Tongue (tissue), 2 donors: ENCODE measurements around the gene NKAIN1. TPM values are rescaled to one million over a fixed set of nuclear protein-coding genes. Genes with fewer than 3 reads are reported as not detected.
"Not testable (repeated sequence)": the region's sequence is repeated elsewhere in the genome, so short reads cannot be mapped to it uniquely, and the experiment has no call there.

ENCODE experiments used
- DNase-seq: peaks from one replicate; pipeline ENCODE4 v3.0.0-alpha.2; 2015
- total RNA-seq: library from RNA; depleted of rRNA; stranded (reverse); fragments of >200 nt; gene quantifications from one replicate; pipeline ENCODE4 v1.2.3, GENCODE V29; 2014

Gene NKAIN1
- total RNA-seq, 1 donor from 2014 or later = 0.51 TPM

DNA sequence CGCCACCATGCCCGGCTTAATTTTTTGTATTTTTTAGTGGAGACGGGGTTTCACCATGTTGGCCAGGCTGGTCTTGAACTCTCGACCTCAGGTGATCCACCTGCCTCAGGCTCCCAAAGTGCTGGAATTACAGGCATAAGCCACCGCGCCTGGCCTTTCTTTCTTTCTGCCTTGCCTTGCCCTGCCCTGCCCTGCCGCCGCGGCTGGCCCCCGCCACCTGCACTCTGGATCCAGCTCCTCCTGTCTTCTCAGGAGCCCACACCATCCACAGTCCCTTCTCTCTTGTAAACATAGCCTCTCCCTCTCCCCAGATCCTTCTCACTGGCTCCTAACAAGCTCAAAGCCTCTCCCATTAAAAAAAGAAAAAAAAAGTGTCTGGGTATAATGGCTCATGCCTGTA, 44.4 kb downstream of the NKAIN1 start:
- DNase-seq = not testable (repeated sequence)

DNA sequence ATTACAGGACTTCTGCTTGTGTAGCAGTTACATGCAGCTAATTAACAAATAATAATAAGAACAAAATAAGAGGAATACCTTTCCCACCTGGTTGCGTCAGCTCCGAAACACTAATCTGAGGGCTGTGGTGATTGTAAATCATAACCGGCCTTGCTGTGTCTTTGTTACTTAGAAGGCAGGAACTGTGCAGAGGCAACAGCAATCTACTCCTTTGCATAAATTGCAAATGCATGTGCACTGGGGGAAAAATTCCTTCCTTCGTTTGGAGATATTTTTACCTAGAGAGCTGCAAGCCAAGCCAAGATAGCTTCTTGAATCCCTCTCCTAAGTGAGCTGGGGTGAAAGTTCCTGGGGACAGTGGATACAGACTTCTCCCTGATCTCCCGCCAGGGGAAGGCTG, 46.0 kb downstream of the NKAIN1 start:
- no peak for DNase-seq

DNA sequence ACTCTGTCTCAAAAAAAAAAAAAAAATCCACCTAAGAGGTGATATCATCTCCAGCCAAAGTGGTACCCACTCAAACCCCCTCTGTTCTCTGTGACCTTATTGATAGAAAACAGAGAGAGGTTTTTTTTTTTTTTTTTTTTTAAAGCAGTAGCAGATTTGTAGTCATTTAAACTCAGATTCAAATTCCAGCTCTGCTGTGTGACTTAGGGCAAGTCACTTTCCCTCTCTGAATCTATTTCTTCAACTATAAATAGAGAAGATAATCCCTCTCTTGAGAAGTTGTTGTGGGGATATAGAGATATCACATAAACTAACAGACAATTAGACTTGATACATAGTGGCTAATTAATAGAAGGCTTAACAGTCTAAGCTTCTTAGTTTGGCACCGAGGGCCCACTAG, 48.4 kb downstream of the NKAIN1 start:
- no peak for DNase-seq

DNA sequence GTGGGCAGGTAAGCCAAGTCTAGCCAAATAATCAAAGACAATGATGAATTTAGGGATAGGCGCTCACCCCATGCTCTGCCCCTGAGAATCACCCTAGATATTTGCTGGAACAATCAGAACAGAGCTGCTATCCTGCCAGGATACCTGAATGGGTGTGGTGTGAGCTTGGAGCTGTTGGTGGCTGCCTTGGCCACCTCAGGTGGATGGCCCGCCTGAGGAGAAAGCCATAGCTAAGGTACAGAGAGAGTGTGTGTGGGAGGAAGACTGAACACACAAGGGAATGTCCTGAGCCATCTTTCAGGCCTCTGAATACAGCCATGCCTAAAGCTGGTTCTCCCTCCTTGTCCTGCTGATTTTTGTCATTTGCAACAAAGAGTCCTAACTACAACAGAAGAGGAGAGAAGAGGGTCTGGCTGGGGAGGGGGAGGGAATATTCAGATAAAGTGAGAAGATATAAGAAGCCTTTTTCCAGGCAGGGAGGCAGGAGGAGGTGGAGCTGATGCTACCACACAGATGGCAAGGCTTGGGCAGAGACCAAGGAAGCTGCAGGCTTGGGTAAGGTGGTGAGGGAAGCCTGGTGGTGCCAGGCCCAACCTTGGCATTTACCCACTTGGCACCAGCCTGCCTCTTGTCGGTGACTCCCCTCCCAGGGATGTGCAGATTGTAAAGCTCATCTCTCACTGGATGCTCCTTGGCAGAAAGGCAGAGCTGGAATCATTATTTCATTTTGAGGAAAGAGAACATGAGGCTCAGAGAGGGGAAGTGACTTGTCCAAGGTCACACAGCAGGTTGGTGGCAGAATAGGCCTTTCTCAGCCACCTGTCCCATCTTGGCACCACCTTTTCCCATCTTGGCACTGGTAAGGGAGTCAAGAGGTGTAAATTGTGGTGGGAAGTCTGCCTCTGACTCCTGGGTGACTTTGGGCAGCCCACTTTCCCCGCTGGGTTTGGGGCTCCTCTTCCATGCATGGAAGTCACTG, 49.7 kb downstream of the NKAIN1 start:
- no peak for DNase-seq

DNA sequence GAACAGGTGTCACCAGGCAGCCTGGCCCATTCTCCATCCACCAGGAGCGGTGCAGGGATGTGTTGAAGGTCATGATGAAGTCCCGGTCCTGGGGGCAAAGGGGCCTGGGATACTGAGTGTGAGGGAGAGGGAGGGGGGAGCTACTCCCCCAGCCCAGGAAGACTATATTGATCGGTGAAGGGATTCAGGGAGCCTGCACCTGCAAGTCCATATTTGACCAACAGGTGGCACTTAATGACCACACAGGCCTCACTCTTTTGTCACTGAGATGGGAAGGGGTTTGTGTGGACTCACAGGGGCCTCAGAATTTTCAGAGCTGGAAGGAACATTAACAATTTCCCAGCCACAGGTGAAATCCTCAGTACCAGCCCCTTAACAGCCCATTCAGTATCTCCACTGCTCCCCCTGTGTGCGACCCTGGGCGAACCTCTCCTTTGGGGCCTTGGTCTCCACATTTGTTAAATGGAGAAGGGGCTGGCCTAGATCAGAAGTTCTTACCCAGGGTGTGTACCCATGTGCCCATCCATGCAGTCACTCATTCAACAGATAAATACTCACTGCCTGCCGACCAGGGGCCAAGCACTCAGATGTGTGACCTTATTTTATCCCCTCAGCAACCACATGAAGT, 55.6 kb downstream of the NKAIN1 start:
- peak; percentile 76 for DNase-seq

DNA sequence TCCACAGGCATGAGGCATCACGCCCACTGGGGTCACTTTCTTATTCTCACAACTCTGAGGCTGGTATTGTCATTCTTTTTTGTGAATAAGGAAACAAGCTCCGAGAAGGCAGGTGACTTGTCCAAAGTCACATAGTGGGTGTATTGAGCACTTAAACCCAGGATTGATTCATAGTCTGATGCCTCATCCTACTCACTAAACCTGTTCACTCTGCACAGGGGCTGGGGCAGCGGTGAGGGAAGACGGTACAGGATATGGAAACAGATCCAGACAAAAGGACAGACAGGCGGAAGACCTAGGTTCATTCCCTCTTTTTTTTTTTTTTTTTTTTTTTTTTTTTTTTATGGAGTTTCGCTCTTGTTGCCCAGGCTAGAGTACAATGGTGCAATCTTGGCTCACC, 56.6 kb downstream of the NKAIN1 start:
- peak; percentile 14 for DNase-seq

DNA sequence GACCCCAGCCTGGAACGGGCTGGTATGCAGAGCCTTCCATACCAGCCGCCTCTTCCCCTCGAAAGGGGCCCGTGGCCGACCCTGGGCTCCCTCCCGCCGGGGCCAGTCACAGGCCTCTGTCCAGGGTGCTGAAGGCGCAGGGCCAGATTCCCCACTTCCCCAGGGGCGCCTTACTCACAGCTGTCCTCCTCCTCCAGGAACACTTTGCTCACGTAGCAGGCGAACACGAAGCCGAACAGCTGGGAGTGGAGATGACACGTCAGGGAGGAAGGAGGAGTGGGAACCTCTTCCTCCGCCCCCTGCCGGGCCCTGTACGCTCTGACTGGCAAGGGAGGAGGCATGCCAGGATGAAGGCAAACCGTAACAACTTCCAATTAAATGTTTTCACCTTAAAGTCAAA, 57.3 kb downstream of the NKAIN1 start:
- DNase-seq = peak; percentile 99

DNA sequence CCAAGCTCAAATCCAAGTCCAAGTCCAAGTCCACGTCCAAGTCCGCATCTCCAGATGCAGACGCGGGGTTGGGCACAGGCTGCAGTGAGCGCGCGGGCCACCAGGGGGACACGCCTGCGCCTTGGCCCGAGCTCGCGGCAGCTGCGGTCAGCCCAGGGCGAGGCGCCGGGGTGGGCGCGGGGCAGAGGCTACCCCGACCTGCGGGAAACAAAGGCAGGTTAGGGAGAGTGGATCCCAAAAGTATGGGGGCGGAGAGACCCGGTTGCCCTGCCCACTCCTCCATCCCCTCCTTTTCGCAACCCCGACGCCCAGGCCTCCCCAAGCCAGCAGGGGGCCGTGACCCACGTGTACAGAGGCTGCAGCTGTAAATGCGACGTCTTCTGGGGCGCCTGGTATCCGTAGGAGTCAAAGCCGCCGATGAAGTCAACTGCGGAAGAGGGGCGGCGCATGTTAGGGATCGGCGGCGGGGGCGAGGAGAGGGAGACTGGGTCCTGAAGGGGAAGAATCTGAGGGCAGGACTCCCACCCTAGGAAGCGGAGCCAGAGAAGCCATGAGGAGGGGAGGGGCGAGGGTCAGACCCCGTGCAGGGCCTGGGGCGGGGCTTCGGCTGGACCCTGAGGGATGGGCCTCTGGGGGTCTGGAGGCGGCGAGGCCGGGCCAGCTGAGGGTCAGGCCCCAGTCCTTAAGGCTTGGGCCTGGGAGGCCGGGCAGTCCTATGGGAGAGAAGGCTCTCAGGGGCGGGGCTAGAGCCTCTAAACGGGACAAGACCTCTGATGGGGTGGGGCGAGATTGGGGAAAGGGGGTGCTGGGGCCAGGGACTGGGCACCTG, 58.0 kb downstream of the NKAIN1 start:
- peak; percentile 74 for DNase-seq

DNA sequence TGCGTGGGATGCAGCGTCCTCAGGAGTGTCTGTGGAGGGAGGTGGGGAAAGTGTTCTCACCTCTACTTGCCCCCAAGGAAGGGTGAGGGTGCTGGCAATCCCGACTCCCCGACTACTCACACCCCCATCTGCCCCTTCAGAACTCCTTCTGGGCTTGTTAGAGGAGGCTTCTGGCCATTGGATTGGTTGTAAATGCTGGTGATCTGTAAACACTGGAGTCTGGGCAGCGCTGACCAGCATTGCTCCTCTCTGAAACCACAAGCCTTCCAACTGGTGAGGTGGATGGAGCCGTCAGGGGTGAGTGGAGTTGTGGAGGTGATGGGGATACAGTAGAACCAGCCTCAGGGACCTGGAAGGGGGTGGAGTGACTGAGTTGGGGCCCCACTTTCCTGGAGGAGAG, 59.3 kb downstream of the NKAIN1 start:
- DNase-seq = no peak

DNA sequence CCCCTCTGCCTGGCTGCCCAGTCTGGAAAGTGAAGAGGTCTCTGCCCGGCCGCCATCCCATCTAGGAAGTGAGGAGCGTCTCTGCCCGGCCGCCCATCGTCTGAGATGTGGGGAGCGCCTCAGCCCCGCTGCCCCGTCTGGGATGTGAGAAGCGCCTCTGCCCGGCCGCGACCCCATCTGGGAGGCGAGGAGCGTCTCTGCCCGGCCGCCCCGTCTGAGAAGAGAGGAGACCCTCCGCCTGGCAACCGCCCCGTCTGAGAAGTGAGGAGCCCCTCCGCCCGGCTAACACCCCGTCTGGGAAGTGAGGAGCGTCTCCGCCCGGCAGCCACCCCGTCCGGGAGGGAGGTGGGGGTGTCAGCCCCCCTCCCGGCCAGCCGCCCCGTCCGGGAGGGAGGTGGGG, 63.4 kb downstream of the NKAIN1 start:
- DNase-seq = not testable (repeated sequence)

DNA sequence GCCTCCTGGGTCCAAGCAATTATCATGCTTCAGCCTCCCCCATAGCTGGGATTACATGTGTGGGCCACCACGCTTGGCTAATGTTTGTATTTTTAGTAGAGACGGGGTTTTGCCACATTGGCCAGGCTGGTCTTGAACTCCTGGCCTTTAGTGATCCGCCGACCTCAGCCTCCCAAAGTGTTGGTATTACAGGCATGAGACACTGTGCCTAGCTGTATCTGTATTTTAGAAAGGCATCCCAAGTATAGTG, 69.3 kb downstream of the NKAIN1 start:
- no peak for DNase-seq

DNA sequence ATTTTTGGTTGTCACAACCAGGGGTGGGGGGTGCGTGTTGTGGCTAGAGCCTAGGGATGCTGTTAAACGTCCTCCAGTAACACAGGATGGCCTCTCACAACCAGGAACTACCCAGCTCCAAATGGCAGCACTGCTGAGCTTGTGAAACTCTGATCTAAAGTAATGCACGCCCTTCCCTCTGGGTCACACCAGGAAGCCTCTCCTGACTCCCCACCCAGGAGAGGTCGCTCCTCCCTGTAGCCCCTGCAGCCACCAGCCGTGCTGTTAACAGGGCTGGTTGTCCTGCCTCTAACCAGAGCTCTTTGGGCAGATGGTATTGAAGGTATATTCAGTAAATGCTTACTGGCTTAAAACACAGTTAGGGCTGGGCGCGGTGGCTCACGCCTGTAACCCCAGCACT, 73.2 kb downstream of the NKAIN1 start:
- no peak for DNase-seq

DNA sequence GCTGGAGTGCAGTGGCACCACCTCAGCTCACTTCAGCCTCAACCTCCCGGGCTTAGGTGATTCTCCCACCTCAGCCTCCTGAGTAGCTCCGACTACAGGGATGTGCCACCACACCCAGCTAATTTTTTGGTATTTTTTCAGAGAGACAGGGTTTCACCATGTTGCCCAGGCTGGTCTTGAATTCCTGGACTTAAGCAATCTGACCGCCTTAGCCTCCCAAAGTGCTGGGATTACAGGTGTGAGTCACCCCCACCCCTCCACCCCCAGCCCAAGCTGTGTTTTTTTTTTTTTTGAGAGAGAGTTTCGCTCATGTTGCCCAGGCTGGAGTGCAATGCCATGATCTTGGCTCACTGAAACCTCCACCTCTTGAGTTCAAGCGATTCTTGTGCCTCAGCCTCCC, 75.4 kb downstream of the NKAIN1 start:
- no peak for DNase-seq

DNA sequence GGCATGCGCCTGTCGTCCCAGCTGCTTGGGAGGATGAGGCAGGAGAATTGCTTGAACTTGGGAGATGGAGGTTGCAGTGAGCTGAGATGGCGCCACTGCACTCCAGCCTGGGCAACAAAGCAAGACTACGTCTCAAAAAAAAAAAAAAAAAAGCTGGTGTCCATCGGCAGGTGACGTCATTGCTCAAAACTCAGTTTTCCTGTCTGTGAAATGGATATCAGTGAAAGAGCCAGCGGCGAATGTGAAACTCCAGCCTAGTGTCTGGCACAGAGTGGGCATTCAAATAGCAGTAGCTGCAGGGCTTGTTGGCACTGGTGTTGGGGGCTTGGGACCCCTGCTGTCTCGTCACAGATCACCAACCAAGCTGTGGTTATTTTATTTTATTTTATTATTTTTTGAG, 75.8 kb downstream of the NKAIN1 start:
- no peak for DNase-seq

DNA sequence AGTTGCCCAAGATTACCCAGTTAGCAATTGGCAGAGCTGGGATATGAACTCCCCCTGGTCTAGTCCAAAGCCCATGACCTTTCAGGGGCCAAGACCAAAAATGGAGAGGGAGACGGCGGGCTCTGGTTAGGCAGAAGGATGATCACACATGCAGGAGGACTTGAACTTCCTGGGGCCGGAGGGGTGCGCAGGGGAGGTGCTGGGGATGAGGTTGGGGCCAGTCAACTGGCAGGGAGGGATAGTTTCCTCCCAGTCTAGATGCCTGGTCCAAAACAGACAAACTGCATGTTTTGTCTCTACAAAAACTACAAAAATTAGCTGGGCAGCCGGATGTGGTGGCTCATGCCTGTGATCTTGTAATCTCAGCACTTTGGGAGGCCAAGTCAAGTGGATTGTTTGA, 78.1 kb downstream of the NKAIN1 start:
- no peak for DNase-seq

DNA sequence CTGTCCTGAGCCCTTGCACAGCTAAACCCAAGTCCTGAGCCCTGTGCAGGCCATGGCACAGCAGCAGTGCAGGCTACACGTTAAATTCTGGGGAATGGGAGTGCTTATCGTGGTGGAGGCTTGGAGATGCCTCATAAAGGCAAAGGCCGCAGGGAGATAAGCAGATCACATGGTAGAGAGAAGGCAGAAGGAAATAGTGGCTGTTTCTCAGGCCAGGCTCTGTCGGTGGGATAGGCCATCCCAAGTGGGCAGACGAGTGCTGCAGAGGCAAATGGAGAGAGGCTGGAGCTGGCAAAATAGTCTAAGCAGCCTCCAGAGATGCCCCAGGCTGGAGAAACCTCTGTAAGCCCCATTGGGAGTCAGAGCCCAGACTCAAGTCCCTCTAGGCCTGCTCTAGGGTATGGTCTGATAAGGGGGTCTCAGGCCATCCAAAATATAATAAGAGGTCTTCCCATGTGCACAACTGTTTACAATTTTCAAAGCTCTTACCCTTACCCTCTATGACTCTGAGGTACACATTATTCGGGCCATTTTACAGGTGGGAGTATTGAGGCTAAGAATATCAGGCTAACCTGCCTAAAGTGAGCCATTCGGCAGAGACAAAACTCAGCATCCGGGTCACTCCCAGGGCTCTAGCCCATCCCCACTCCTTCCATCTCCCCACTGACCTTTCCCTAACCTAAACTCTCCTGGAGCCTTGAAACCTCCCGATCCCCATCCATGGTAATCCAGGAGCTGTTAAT, 79.6 kb downstream of the NKAIN1 start:
- DNase-seq = no peak

DNA sequence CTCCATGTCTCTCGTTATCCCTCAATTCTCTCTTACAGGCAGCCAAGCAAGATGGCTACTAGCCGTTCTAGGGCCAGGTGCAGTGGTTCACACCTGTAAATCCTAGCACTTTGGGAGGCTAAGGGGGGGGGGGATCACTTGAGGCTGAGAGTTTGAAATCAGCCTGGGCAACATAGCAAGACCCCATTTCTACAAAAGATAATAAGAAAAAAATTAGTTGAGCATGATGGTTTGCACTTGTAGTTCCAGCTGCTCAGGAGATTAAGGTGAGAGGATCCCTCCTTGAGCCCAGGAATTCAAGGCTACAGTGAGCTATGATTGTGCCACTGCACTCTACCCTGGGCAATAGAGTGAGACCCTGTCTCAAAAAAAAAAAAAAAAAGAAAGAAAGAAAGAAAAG, 80.4 kb downstream of the NKAIN1 start:
- DNase-seq = no peak

DNA sequence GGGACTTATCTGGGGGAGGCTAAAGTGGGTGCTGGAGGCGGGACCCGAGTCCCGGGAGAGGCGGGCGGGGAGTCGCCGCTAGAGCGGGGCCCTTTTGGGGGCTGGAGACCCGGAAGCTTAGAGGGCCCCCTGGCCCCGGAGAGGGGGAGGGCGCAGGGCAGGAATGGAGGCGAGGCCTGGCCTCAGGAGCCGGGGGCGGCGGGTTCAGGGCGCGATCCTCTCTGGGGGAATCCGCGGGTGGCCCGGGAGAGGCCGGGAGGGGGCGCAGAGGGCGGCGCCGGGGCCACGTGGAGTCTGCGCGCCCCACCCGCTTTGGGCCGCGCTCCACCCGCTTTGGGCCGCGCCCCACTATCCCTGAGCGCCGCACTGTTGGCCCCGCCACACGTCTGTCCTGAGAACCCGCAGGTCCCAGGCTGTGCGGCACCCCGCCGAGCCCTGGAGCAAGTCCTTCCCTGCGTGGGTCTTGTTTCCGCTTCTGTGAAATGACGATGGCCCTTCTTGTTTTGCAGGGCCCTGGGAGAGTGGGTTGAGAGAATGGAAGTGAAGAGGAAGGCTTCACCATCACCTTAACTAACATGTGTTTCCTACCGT, 84.4 kb downstream of the NKAIN1 start:
- peak; percentile 74 for DNase-seq

DNA sequence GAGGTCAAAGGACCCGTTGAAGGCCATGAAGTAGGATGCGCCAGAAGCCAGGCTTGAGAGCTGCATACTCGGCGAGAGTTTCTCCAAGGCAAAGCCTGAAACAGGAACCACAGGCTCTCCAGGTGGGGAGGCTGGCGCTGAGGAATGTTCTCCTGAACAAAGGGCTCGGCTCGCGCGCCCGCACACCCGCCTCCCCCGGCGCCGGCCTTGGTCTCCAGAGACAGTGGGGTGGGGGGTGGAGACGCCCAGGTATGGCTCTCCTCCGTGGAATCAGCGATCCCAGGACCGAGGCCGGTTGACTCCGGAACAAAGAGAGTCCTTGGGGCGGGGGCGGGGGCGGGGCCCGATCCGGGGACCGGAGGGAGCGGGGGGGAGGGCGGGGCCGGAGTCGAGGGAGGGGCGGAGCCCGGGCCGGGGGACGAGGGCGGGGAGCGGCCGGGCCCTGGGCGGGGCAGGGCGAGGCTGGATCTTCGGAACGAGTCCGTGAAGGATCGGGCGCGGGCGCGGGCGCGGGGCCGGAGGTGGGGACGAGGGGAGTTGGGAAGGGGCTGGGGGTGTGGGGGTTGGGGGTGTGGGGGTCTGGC, 85.0 kb downstream of the NKAIN1 start:
- peak; percentile 90 for DNase-seq

DNA sequence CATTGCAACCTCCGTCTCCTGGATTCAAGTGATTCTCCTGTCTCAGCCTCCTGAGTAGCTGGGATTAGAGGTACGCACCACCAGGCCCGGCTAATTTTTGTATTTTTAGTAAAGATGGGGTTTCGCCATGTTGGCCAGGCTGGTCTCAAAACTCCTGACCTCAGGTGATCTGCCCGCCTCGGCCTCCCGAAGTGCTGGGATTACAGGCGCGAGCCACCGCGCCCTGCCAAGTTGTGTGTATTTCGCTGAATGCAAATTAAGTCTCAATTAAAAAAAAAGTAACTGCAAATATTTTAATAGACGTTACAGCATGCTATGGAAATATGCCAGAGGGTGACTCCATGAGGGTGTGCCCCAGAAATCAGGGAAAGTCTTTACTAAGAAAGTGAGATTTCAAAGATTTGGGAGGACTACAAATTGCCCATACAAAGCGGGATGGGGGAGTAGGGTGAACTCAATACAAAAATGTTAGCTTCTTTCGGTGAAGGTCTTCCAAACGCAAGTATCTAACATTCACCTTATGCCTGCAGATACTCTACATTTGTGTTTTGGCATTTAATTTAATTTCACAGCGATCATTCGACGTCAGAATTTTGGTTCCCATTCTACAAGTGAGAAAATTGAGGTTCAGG, 85.6 kb downstream of the NKAIN1 start:
- peak; percentile 49 for DNase-seq

DNA sequence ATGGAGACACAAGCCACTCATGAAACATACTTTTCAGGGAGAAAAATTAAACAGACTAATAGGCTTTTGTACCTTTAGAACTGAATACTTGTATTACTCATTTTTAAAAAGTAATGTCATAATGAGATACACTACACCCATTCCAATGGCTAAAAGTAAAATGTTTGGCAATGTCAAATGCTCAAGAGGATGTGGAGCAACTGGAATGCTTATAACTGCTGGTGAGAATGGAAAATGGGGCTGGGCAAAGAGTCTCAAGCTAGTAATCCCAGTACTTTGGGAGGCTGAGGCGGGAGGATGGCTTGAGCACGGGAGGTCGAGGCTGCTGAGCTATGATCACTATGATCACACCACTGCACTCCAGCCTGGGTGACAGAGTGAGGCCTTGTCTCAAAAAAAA, 86.3 kb downstream of the NKAIN1 start:
- no peak for DNase-seq
